Measurements from ENCODE around the gene DAB1. TPM values are rescaled to one million over a fixed set of nuclear protein-coding genes. Genes with fewer than 3 reads are reported as not detected.

The DAB1 gene
- total and polyA plus RNA-seq, 7 experiments from 2014 or later, result 0.27 to 1.9 (median 0.43) TPM; not detected in 1

DNA sequence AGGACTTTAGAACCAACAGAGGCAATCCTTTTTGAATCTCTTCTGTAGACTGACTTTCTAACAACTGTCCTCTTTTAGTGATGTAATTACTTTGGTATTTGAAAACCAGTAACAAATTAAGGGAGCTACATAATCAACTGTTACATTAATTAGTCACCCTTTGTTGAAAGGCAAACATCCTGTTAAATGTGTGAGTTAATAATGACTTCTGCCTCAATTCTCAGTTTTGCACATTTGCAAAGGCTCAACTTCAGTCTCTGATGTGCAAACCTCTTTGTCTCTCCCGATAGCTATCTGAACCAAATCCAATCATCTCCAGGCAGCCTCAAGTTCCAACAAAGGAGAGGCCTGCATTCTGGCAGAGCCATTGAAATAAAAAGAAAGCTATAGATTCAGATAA is 322.7 kb downstream of the DAB1 start:
- Histone ChIP-seq H3K27me3 (ENCODE audit: control insufficient read depth in 2 of 2, insufficient read depth in 2 of 2, low read length in 2 of 2) (no peaks in the 10 kb centered on the region), H3K4me1 (ENCODE audit: control insufficient read depth in 2 of 2, insufficient read depth in 2 of 2, low read length in 2 of 2) (no peaks in the 10 kb centered on the region), H3K4me3 (ENCODE audit: low read length) (no peak overlapping the region), H3K9me3 (ENCODE audit: control insufficient read depth in 2 of 3, low read length in 3 of 3) (no peaks in the 10 kb centered on the region), H3K27ac (ENCODE audit: low read depth, low read length) (no peak overlapping the region), H3K36me3 (ENCODE audit: control insufficient read depth in 2 of 3, insufficient read depth in 3 of 3, low read length in 3 of 3) (no peaks in the 10 kb centered on the region)
- H3K4me1 Mint-ChIP-seq, result no peaks in the 10 kb centered on the region
- POLR2A ChIA-PET, result no interaction called here
- no peak for DNase-seq
- no peak overlapping the region for H3K4me3 Mint-ChIP-seq
- no peak for ATAC-seq
- peaks cover 0 to 15% (median 4%) of the 10 kb centered on the region in 5 donors for H3K27me3 Mint-ChIP-seq
- H3K27ac Mint-ChIP-seq, result no peak overlapping the region
- intact Hi-C loops (cut with micrococcal nuclease), result no loop called here
- peaks cover 0 to 3% (median 0%) of the 10 kb centered on the region in 11 donors for H3K9me3 Mint-ChIP-seq
- CTCF ChIA-PET, result no interaction called here
- no peaks in the 10 kb centered on the region for H3K36me3 Mint-ChIP-seq

DNA sequence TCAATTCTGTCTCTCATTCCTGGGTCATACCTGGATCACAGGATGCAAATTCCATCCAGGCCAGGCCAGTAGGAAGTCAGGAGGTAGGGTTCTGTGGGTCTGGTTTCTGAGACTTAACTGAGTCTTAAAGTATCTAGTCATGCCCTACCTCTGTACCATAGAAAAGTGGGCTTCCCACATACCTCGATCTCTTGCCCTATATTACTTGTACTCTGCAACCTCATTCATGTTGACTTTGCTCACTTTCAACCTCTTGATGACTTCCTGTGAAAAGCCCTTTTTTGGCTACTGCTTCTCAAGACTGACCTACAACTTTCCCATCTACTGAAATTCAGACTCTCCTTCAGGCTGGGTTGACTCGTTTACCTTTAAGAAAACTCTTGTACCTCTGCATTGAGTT is 329.1 kb downstream of the DAB1 start:
- Mint-ChIP-seq H3K27me3 (peaks cover 0 to 7% (median 3%) of the 10 kb centered on the region in 5 donors), H3K27ac (no peak overlapping the region), H3K36me3 (no peaks in the 10 kb centered on the region), H3K9me3 (peaks cover 0 to 4% (median 0%) of the 10 kb centered on the region in 11 donors), H3K4me3 (no peak overlapping the region), H3K4me1 (no peaks in the 10 kb centered on the region)
- H3K9me3 ChIP-seq (ENCODE audit: control insufficient read depth in 2 of 3, low read length in 3 of 3), result no peaks in the 10 kb centered on the region
- no peaks in the 10 kb centered on the region for H3K4me1 ChIP-seq (ENCODE audit: control insufficient read depth in 2 of 2, insufficient read depth in 2 of 2, low read length in 2 of 2)
- H3K27me3 ChIP-seq (ENCODE audit: control insufficient read depth in 2 of 2, insufficient read depth in 2 of 2, low read length in 2 of 2), result no peaks in the 10 kb centered on the region
- ChIA-PET CTCF (no interaction called here), POLR2A (no interaction called here)
- DNase-seq (no peak), ATAC-seq (no peak)
- intact Hi-C loops (cut with micrococcal nuclease), result no loop called here
- no peaks in the 10 kb centered on the region for H3K36me3 ChIP-seq (ENCODE audit: control insufficient read depth in 2 of 3, insufficient read depth in 3 of 3, low read length in 3 of 3)
- H3K4me3 ChIP-seq (ENCODE audit: low read length), result no peak overlapping the region
- H3K27ac ChIP-seq (ENCODE audit: low read depth, low read length), result no peak overlapping the region

DNA sequence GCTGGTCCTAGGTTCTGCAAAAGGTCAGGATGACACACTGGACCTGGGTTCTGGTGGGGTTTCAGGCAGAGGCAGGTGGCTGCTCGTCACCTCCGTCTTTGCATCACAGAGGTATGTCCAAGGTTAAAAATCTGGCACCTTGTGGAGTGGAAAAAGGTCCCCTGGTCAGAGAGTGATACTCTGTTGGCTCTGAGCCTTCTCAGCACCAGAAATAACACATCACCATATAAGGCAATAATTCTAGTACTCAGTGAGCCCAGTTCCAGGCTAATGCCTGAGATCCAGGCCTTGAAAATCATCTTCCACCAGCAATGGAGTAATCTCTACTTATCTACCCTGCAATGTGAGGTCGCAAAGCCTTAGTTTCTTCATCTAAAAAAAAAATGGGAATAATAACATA is 330.7 kb downstream of the DAB1 start:
- no peak for DNase-seq

DNA sequence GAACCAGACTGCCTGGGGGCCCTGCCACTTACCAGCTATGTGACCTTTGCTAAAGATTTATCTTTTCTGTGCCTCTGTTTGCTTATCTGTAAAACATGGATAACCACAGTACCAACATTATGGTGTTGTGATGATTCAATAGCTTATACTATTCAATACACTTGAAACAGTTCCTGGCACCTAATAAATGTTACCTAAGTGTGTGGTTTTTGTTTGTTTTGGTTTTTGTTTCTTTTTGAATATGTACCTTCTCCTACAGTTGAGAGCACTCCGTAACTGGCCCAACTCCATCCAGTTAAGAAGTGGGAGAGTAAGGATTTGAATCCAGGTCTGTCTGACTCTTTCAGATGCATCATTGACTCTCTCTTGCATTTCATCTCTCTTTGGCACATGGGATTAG is 332.2 kb downstream of the DAB1 start:
- Mint-ChIP-seq H3K27me3 (peaks cover 0 to 7% (median 6%) of the 10 kb centered on the region in 5 donors), H3K27ac (no peak overlapping the region), H3K4me1 (no peaks in the 10 kb centered on the region), H3K36me3 (no peaks in the 10 kb centered on the region), H3K9me3 (peaks cover 0 to 4% (median 0%) of the 10 kb centered on the region in 11 donors), H3K4me3 (no peak overlapping the region)
- ChIA-PET POLR2A (no interaction called here), CTCF (no interaction called here)
- no peak overlapping the region for H3K27ac ChIP-seq (ENCODE audit: low read depth, low read length)
- intact Hi-C loops (cut with micrococcal nuclease), result no loop called here
- H3K36me3 ChIP-seq (ENCODE audit: control insufficient read depth in 2 of 3, insufficient read depth in 3 of 3, low read length in 3 of 3), result no peaks in the 10 kb centered on the region
- no peak overlapping the region for H3K4me3 ChIP-seq (ENCODE audit: low read length)
- no peaks in the 10 kb centered on the region for H3K4me1 ChIP-seq (ENCODE audit: control insufficient read depth in 2 of 2, insufficient read depth in 2 of 2, low read length in 2 of 2)
- no peak for DNase-seq
- H3K9me3 ChIP-seq (ENCODE audit: control insufficient read depth in 2 of 3, low read length in 3 of 3), result no peaks in the 10 kb centered on the region
- no peak for ATAC-seq
- no peaks in the 10 kb centered on the region for H3K27me3 ChIP-seq (ENCODE audit: control insufficient read depth in 2 of 2, insufficient read depth in 2 of 2, low read length in 2 of 2)

More for the DNA sequence above, 330.7 kb downstream of the DAB1 start:
- Mint-ChIP-seq H3K9me3 (peaks cover 0 to 4% (median 0%) of the 10 kb centered on the region in 11 donors), H3K27me3 (peaks cover 0 to 7% (median 6%) of the 10 kb centered on the region in 5 donors), H3K36me3 (no peaks in the 10 kb centered on the region), H3K4me3 (no peak overlapping the region), H3K4me1 (no peaks in the 10 kb centered on the region), H3K27ac (no peak overlapping the region)
- H3K27me3 ChIP-seq (ENCODE audit: control insufficient read depth in 2 of 2, insufficient read depth in 2 of 2, low read length in 2 of 2), result no peaks in the 10 kb centered on the region
- POLR2A ChIA-PET, result no interaction called here
- no peak overlapping the region for H3K27ac ChIP-seq (ENCODE audit: low read depth, low read length)
- H3K4me3 ChIP-seq (ENCODE audit: low read length), result no peak overlapping the region
- intact Hi-C loops (cut with micrococcal nuclease), result no loop called here
- no peaks in the 10 kb centered on the region for H3K4me1 ChIP-seq (ENCODE audit: control insufficient read depth in 2 of 2, insufficient read depth in 2 of 2, low read length in 2 of 2)
- ATAC-seq, result no peak
- no peaks in the 10 kb centered on the region for H3K36me3 ChIP-seq (ENCODE audit: control insufficient read depth in 2 of 3, insufficient read depth in 3 of 3, low read length in 3 of 3)
- CTCF ChIA-PET, result no interaction called here
- H3K9me3 ChIP-seq (ENCODE audit: control insufficient read depth in 2 of 3, low read length in 3 of 3), result no peaks in the 10 kb centered on the region

DNA sequence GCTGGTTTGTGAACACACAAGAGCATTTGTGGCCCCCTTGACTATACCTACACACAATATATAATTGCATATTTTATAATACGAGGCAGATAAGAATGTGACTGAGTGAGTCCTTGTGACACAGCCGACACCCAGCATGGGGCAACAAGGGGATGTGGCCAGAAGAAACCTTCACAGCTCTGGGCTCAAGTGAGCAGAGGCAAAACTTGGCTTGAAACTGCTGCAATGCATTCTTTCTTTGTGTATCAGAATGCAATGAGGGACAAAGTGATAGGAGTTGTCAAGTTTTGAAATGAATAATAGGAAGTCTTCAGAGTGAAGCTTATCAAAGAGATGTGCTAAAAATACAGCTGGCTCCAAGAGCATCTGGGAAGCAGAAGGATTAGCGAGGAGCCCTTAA is 334.0 kb downstream of the DAB1 start:
- Mint-ChIP-seq H3K9me3 (peaks cover 0 to 1% (median 0%) of the 10 kb centered on the region in 11 donors), H3K27me3 (peaks cover 0 to 15% (median 4%) of the 10 kb centered on the region in 5 donors), H3K4me1 (no peaks in the 10 kb centered on the region), H3K27ac (no peak overlapping the region), H3K4me3 (no peak overlapping the region), H3K36me3 (no peaks in the 10 kb centered on the region)
- H3K4me3 ChIP-seq (ENCODE audit: low read length), result no peak overlapping the region
- ChIA-PET POLR2A (no interaction called here), CTCF (no interaction called here)
- no peaks in the 10 kb centered on the region for H3K36me3 ChIP-seq (ENCODE audit: control insufficient read depth in 2 of 3, insufficient read depth in 3 of 3, low read length in 3 of 3)
- H3K27ac ChIP-seq (ENCODE audit: low read depth, low read length), result no peak overlapping the region
- H3K4me1 ChIP-seq (ENCODE audit: control insufficient read depth in 2 of 2, insufficient read depth in 2 of 2, low read length in 2 of 2), result no peaks in the 10 kb centered on the region
- H3K27me3 ChIP-seq (ENCODE audit: control insufficient read depth in 2 of 2, insufficient read depth in 2 of 2, low read length in 2 of 2), result no peaks in the 10 kb centered on the region
- no peak for ATAC-seq
- intact Hi-C loops (cut with micrococcal nuclease), result no loop called here
- no peak for DNase-seq
- no peaks in the 10 kb centered on the region for H3K9me3 ChIP-seq (ENCODE audit: control insufficient read depth in 2 of 3, low read length in 3 of 3)

DNA sequence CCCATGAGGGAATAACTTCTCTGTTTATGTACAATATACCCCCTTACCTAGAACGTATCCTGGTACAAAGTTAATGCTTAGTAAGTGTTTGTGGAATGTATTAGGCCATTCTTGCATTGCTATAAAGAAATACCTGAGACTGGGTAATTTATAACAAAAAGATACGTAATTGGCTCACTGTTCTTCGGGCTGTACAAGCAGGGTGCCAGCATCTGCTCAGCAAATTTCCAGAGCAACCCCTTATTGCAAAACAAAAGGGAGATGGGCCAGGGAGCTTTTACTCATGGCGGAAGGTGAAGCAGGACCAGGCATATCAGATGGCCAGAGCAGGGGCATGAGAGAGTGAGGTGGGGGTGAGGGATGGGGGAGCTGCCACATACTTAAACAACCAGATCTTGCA is 334.6 kb downstream of the DAB1 start:
- Histone ChIP-seq H3K4me1 (ENCODE audit: control insufficient read depth in 2 of 2, insufficient read depth in 2 of 2, low read length in 2 of 2) (no peaks in the 10 kb centered on the region), H3K27me3 (ENCODE audit: control insufficient read depth in 2 of 2, insufficient read depth in 2 of 2, low read length in 2 of 2) (no peaks in the 10 kb centered on the region), H3K27ac (ENCODE audit: low read depth, low read length) (no peak overlapping the region), H3K4me3 (ENCODE audit: low read length) (no peak overlapping the region), H3K9me3 (ENCODE audit: control insufficient read depth in 2 of 3, low read length in 3 of 3) (no peaks in the 10 kb centered on the region), H3K36me3 (ENCODE audit: control insufficient read depth in 2 of 3, insufficient read depth in 3 of 3, low read length in 3 of 3) (no peaks in the 10 kb centered on the region)
- peaks cover 0 to 15% (median 4%) of the 10 kb centered on the region in 5 donors for H3K27me3 Mint-ChIP-seq
- H3K4me1 Mint-ChIP-seq, result no peaks in the 10 kb centered on the region
- peaks cover 0 to 1% (median 0%) of the 10 kb centered on the region in 11 donors for H3K9me3 Mint-ChIP-seq
- ATAC-seq, result no peak
- H3K4me3 Mint-ChIP-seq, result no peak overlapping the region
- CTCF ChIA-PET, result no interaction called here
- no peak overlapping the region for H3K27ac Mint-ChIP-seq
- POLR2A ChIA-PET, result no interaction called here
- DNase-seq, result no peak
- no peaks in the 10 kb centered on the region for H3K36me3 Mint-ChIP-seq
- intact Hi-C loops (cut with micrococcal nuclease), result no loop called here

DNA sequence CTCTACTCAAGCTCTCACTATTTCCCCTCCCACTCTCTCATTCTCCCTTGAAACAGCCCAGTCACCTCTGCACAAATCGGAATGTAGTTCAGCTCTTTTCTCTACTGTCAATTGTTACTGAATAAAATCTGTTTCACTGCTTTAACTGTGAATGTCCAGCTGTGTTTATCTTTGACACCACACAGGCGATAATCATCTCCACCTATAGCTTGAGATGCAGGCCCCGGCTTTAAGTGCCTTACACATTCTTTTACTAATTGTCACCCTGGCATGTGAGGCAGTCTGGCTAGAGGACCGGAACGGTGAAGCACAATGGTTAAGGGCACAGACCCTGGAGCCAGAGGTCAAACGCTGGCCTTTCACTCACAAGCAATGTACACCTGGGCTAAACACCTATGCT is 335.2 kb downstream of the DAB1 start:
- H3K9me3 ChIP-seq (ENCODE audit: control insufficient read depth in 2 of 3, low read length in 3 of 3), result no peaks in the 10 kb centered on the region
- peaks cover 0 to 15% (median 4%) of the 10 kb centered on the region in 5 donors for H3K27me3 Mint-ChIP-seq
- H3K36me3 Mint-ChIP-seq, result no peaks in the 10 kb centered on the region
- H3K4me1 ChIP-seq (ENCODE audit: control insufficient read depth in 2 of 2, insufficient read depth in 2 of 2, low read length in 2 of 2), result no peaks in the 10 kb centered on the region
- H3K4me3 Mint-ChIP-seq, result no peak overlapping the region
- no peaks in the 10 kb centered on the region for H3K27me3 ChIP-seq (ENCODE audit: control insufficient read depth in 2 of 2, insufficient read depth in 2 of 2, low read length in 2 of 2)
- intact Hi-C loops (cut with micrococcal nuclease), result no loop called here
- ChIA-PET POLR2A (no interaction called here), CTCF (no interaction called here)
- peaks cover 0 to 1% (median 0%) of the 10 kb centered on the region in 11 donors for H3K9me3 Mint-ChIP-seq
- no peak overlapping the region for H3K27ac Mint-ChIP-seq
- H3K4me3 ChIP-seq (ENCODE audit: low read length), result no peak overlapping the region
- H3K4me1 Mint-ChIP-seq, result no peaks in the 10 kb centered on the region
- ATAC-seq (no peak), DNase-seq (no peak)
- no peaks in the 10 kb centered on the region for H3K36me3 ChIP-seq (ENCODE audit: control insufficient read depth in 2 of 3, insufficient read depth in 3 of 3, low read length in 3 of 3)
- H3K27ac ChIP-seq (ENCODE audit: low read depth, low read length), result no peak overlapping the region
